Caco-2 (cell line): Measurements from ENCODE around the gene LMBR1. TPM values are rescaled to one million over a fixed set of nuclear protein-coding genes. Genes with fewer than 3 reads are reported as not detected.

Experiments used
- BruUV-seq: library from RNA; stranded (reverse); fragments of 400-500 nt; replicated peaks from 2 replicates; lab custom pipeline; 2021; lab: Mats Ljungman, UMichigan
- CTCF ChIA-PET: fragments of 300-600 bp; sonication (Branson Sonifier 250); formaldehyde crosslinking; loops from one replicate; lab custom pipeline; 2022; ENCODE audit warnings: antibody characterized with exemption; lab: Charles Lee
- POLR2A ChIA-PET: fragments of 300-600 bp; sonication (Branson Sonifier 250); formaldehyde crosslinking; loops from one replicate; lab custom pipeline; 2022; ENCODE audit warnings: antibody characterized with exemption; lab: Charles Lee
- DNase-seq, 2 experiments: peaks; one replicate each; pipeline versions ENCODE4 v3.0.0 to v3.0.0-alpha.2; 2020 to 2022
- H3K27me3 ChIP-seq: replicated peaks from 2 replicates; pipeline ENCODE4 v1.6.0; 2011; ENCODE audit warnings: low read length; ENCODE audit not compliant: control insufficient read depth, insufficient read depth
- H3K36me3 ChIP-seq: 2 replicates; pipeline ENCODE4 v1.5.1; 2011; ENCODE audit warnings: low read length; ENCODE audit not compliant: control insufficient read depth, insufficient read depth
- H3K4me1 ChIP-seq: fragments of 250-450 bp; sonication (Bioruptor Pico); 2 replicates; pipeline ENCODE4 v1.5.1; 2020; ENCODE audit warnings: mild to moderate bottlenecking
- H3K4me3 ChIP-seq: 2 replicates; pipeline ENCODE4 v1.5.1; 2011; ENCODE audit warnings: low read depth, mild to moderate bottlenecking, control low read depth, low read length
- H3K9me3 ChIP-seq: fragments of 250-450 bp; sonication (Bioruptor Pico); 2 replicates; pipeline ENCODE4 v1.5.1; 2020; ENCODE audit warnings: mild to moderate bottlenecking, moderate library complexity
- H3K27ac Mint-ChIP-seq: one replicate; pipeline ENCODE4 v1.8.0; 2022; ENCODE audit warnings: mixed read lengths; ENCODE audit not compliant: unreplicated experiment
- H3K27me3 Mint-ChIP-seq: one replicate; pipeline ENCODE4 v1.8.0; 2022; ENCODE audit warnings: mixed read lengths; ENCODE audit not compliant: insufficient read depth, unreplicated experiment
- H3K36me3 Mint-ChIP-seq: one replicate; pipeline ENCODE4 v1.8.0; 2022; ENCODE audit warnings: mild to moderate bottlenecking, mixed read lengths; ENCODE audit not compliant: insufficient read depth, unreplicated experiment
- H3K4me1 Mint-ChIP-seq: one replicate; pipeline ENCODE4 v1.8.0; 2022; ENCODE audit warnings: low read depth, mixed read lengths; ENCODE audit not compliant: unreplicated experiment
- H3K4me3 Mint-ChIP-seq: one replicate; pipeline ENCODE4 v1.8.0; 2022; ENCODE audit warnings: mild to moderate bottlenecking, moderate library complexity, mixed read lengths; ENCODE audit not compliant: unreplicated experiment
- H3K9me3 Mint-ChIP-seq: one replicate; pipeline ENCODE4 v1.8.0; 2022; ENCODE audit warnings: mixed read lengths; ENCODE audit not compliant: unreplicated experiment
- CTCF ChIP-seq, 2 experiments: fragments of 200-600 bp in 1 of 2; IDR thresholded peaks; 1 replicate in 1 of 2; 2 replicates in 1 of 2; pipeline versions ENCODE4 v1.5.1 to v1.8.0; 2011 to 2022; ENCODE audit warnings: antibody characterized with exemption in 1 of 2, control low read depth in 1 of 2, inconsistent platforms in 1 of 2, low read depth in 1 of 2, low read length in 1 of 2, mild to moderate bottlenecking in 1 of 2, moderate library complexity in 1 of 2; ENCODE audit not compliant: insufficient read depth in 1 of 2, severe bottlenecking in 1 of 2, unreplicated experiment in 1 of 2
- intact Hi-C: fragments of 100-400 bp; cut with micrococcal nuclease; formaldehyde crosslinking; loops from one replicate; pipeline ENCODE4 v1.10.0; 2022; ENCODE audit not compliant: unreplicated experiment
- total RNA-seq: library from RNA; stranded (reverse); gene quantifications from 2 replicates; pipeline ENCODE4 v1.2.3, GENCODE V29; 2022

The LMBR1 gene
- total RNA-seq, 1 experiment from 2014 or later: 77.9 TPM

- Mint-ChIP-seq H3K27me3 (no peaks in the 10 kb centered on the region), H3K9me3 (peaks cover 12% of the 10 kb centered on the region), H3K4me1 (no peaks in the 10 kb centered on the region), H3K4me3 (no peak overlapping the region), H3K27ac (no peak overlapping the region), H3K36me3 (peaks cover 3% of the 10 kb centered on the region)
- TF ChIP-seq CTCF (IDR thresholded peaks at IDR 0.05; ENCODE audit: insufficient read depth in 1 of 2, low read depth in 1 of 2, low read length in 1 of 2, severe bottlenecking in 1 of 2, unreplicated experiment in 1 of 2): no peak
- POLR2A ChIA-PET: no interaction called here
- H3K4me1 ChIP-seq: peaks cover 24% of the 10 kb centered on the region
- DNase-seq: no peak
- CTCF ChIA-PET: no interaction called here
- intact Hi-C loops: no loop called here
- no peaks in the 10 kb centered on the region for H3K27me3 ChIP-seq
- no peaks in the 10 kb centered on the region for H3K9me3 ChIP-seq
- H3K4me3 ChIP-seq: no peak overlapping the region
- BruUV-seq: no TSS peak
- no peaks in the 10 kb centered on the region for H3K36me3 ChIP-seq
Observed at GRCh38 chr7:156753630-156754029, 139.4 kb downstream of the LMBR1 start.

DNA sequence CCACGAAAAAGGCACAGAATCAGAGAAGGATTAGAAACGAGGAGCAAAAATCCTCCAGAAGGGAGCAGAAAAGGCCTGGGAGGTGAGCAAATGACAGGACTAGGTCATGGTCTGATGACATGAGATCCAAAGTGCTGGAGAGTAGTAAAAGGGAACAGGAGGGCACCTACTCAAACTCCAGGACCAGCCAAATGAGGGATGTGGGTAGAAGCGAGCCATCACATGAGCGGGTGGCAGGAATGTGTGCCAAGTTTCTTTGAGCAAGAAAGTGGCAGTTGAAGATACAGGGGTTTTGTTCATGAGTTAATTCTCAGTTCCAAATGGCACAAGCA is 139.8 kb downstream of the LMBR1 start:
- no peak for TF ChIP-seq CTCF (IDR thresholded peaks at IDR 0.05; ENCODE audit: insufficient read depth in 1 of 2, low read depth in 1 of 2, low read length in 1 of 2, severe bottlenecking in 1 of 2, unreplicated experiment in 1 of 2)
- H3K4me1 ChIP-seq: peaks cover 27% of the 10 kb centered on the region
- H3K4me1 Mint-ChIP-seq: no peaks in the 10 kb centered on the region
- ChIA-PET CTCF (no interaction called here), POLR2A (no interaction called here)
- no peaks in the 10 kb centered on the region for H3K36me3 Mint-ChIP-seq
- no peaks in the 10 kb centered on the region for H3K27me3 ChIP-seq
- H3K9me3 ChIP-seq: no peaks in the 10 kb centered on the region
- no TSS peak for BruUV-seq
- no peaks in the 10 kb centered on the region for H3K27me3 Mint-ChIP-seq
- no peak overlapping the region for H3K4me3 Mint-ChIP-seq
- H3K4me3 ChIP-seq: no peak overlapping the region
- DNase-seq: no peak
- no peak overlapping the region for H3K27ac Mint-ChIP-seq
- no peaks in the 10 kb centered on the region for H3K36me3 ChIP-seq
- H3K9me3 Mint-ChIP-seq: peaks cover 10% of the 10 kb centered on the region
- intact Hi-C loops: no loop called here

DNA sequence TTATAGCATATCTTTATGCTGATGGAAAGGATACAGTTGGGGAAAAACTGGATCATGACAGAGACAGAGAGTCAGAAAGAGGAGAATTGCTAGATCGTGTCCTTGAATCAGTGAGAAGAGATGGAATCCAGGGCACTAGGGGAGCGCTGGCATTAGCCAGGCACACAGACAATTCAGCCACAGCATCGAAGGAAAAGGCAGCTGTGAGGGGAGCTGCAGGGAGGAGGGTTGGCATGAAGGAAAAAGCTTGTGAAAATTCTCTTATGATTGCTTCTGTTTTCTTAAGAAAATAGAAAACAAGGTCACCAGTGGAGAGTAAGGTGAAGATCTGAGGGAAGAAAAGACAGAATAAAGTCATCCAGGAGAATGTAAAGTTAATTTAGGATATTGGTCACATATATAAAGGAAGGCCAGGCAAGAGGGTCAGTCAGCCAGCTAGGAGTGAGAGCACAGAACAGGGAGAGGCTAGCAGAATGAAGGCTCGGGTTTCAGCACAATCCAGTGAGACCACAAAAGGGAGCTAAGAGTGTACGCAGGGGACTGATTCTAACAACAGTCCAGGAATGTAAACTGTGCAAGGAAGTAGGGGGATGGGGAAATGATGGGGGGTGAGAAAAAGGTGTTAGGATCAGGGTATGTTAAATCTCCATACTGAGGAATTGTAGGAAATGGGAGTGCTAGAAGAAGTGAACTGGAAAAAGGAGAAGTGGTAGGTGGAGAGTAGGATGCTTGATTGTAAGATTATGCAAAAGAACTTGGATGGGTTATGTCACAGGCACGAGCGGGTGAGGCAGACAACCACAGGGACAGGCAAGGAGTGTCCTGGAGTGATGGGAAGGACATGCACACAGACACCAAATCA is 140.4 kb downstream of the LMBR1 start:
- no TSS peak for BruUV-seq
- no peaks in the 10 kb centered on the region for H3K36me3 Mint-ChIP-seq
- H3K27me3 Mint-ChIP-seq: no peaks in the 10 kb centered on the region
- H3K4me3 ChIP-seq: no peak overlapping the region
- DNase-seq: no peak
- POLR2A ChIA-PET: no interaction called here
- no peaks in the 10 kb centered on the region for H3K27me3 ChIP-seq
- CTCF ChIA-PET: interaction anchor here (1.2 to 1.5 kb wide), 2 partner anchors 11 to 103 kb away, joined by 4 read pairs; no protein-coding TSS in a partner anchor
- H3K36me3 ChIP-seq: no peaks in the 10 kb centered on the region
- intact Hi-C loops: no loop called here
- H3K27ac Mint-ChIP-seq: no peak overlapping the region
- no peak overlapping the region for H3K4me3 Mint-ChIP-seq
- no peak for TF ChIP-seq CTCF (IDR thresholded peaks at IDR 0.05; ENCODE audit: insufficient read depth in 1 of 2, low read depth in 1 of 2, low read length in 1 of 2, severe bottlenecking in 1 of 2, unreplicated experiment in 1 of 2)
- peaks cover 33% of the 10 kb centered on the region for H3K4me1 ChIP-seq
- H3K9me3 ChIP-seq: no peaks in the 10 kb centered on the region
- H3K9me3 Mint-ChIP-seq: peaks cover 10% of the 10 kb centered on the region
- H3K4me1 Mint-ChIP-seq: no peaks in the 10 kb centered on the region
